HG02885 (cell line): ENCODE data around the gene BSG.
"Not testable (repeated sequence)": the region's sequence is repeated elsewhere in the genome, so short reads cannot be mapped to it uniquely, and the experiment has no call there.

Experiments
- ATAC-seq: cut with Tn5 transposase; IDR thresholded peaks from one replicate; pipeline ENCODE4 v1.9.1; 2021; ENCODE audit warnings: mild to moderate bottlenecking; ENCODE audit not compliant: unreplicated experiment, poor library complexity

The BSG gene

DNA sequence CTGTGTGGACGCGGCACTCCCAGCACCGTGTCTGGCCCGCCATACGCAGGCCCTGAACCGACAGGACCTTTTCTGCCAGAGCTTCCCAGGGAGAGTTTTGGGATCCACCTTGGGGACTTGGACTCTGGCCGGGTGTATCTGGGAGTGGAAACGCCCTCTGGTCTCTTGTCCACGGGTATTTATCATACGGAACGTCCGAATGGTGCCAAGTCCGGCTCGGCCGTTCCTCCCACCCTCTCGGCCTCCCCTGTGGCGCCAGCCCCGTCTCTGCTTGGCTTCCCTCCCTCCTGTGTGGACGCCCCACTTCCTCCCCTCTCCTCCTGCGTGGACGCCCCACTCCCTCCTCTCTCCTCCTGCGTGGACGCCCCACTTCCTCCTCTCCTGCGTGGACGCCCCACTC lies 29.4 kb downstream of the BSG start:
- no peak for ATAC-seq

DNA sequence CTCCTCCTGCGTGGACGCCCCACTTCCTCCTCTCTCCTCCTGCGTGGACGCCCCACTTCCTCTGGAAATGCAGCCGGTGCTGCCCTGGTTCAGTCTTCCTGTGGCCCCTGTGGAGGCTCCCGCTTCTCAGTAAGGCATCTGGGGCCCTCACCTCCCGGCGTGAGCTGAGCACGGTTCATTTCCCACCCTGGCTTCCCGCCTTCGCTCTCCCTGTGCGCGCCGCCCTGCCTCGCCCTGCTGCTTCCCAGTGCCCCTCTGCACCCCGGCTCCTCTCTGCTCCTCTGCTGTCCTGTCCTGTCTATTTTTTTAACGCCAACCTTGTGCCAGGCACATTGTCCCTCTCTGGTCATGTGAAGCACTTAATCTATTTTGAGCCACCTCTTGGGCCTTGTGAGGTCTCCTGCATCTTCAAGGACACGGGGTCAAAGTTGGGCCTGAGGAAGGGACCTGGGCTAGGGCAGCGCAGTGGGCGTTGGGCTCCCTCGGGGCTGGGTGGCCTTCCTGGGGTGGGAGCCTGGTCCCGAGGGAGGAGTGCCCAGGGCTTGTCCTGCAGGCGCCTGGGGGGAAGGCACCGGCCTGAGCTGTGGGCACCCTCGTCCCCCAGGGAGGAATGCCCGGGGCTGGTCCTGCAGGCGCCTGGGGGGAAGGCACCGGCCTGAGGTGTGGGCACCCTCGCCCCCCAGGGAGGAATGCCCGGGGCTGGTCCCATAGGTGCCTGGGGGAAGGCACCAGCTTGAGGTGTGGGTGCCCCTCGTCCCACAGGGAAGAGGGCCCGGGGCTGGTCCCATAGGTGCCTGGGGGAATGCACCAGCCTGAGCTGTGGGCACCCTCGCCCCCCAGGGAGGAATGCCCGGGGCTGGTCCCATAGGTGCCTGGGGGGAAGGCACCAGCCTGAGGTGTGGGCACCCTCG lies 30.2 kb downstream of the BSG start:
- no peak for ATAC-seq

- not testable (repeated sequence) for ATAC-seq
Observed at GRCh38 chr19:603302-603639, 30.9 kb downstream of the BSG start.

DNA sequence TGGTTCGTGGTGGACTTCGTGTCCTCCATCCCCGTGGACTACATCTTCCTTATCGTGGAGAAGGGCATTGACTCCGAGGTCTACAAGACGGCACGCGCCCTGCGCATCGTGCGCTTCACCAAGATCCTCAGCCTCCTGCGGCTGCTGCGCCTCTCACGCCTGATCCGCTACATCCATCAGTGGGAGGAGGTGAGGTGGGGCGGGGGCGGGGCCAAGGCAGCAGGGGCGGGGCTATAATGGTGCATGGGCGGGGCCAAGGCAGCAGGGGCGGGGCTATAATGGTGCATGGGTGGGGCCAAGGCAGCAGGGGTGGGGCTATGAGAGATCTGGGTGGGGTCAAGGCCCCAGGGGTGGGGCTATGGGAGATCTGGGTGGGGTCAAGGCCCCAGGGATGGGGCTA lies 31.4 kb downstream of the BSG start:
- not testable (repeated sequence) for ATAC-seq

- ATAC-seq, result no peak
Observed at GRCh38 chr19:604355-604754, 32.0 kb downstream of the BSG start.

DNA sequence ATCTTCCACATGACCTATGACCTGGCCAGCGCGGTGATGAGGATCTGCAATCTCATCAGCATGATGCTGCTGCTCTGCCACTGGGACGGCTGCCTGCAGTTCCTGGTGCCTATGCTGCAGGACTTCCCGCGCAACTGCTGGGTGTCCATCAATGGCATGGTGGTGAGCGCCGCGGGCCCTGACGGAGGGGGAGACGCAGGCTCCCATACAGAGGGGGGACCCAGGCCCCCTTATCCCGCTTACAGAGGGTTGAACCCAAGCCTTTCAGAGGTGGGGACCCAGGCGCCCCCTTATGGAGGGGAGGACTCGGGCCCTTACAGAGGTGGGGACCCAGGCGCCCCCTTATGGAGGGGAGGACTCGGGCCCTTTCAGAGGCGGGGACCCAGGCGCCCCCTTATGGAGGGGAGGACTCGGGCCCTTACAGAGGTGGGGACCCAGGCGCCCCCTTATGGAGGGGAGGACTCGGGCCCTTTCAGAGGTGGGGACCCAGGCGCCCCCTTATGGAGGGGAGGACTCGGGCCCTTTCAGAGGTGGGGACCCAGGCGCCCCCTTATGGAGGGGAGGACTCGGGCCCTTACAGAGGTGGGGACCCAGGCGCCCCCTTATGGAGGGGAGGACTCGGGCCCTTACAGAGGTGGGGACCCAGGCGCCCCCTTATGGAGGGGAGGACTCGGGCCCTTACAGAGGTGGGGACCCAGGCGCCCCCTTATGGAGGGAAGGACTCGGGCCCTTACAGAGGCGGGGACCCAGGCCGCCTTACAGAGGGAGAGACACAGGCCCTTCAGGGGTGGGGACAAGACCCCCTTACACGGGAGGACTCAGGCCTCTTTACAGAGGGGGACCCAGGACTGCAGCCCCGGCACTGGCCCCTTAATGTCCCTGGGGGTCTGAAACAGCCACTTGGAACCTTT lies 32.9 kb downstream of the BSG start:
- ATAC-seq, result not testable (repeated sequence)

DNA sequence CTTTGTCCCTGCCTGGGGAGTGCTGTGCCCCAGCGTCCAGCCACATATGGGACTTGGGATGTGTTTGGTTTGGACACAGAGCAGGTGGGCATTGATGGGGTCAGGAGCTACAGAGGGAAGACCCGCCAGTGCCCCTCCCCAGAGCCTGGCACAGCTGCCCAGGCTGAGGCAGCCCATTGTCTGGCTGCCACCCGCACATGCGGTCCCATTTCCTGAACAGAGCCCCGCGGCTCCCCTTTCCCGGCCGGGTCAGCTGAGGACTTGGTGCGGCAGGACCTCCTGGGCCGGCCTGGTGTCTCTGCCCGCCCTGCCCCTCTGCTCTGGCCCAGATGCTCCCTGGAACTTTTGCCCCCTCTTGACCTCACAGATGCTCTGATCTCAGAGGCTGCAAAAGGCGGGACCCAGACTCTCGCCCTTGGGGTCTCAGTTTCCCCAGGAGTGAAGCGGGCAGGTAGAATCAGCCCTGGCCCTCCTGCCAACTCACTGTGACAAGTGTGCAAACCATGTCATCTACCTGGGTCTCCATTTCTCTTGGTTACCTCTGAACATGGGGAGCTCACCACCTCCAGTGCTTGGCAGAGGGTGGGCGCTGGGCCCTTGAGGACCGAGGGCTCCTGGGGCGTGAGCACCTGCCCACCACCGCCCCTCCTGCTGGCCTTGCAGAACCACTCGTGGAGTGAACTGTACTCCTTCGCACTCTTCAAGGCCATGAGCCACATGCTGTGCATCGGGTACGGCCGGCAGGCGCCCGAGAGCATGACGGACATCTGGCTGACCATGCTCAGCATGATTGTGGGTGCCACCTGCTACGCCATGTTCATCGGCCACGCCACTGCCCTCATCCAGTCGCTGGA lies 35.1 kb downstream of the BSG start:
- no peak for ATAC-seq

GRCh38 chr19:608155-609003 lies 36.0 kb downstream of the BSG start:
- ATAC-seq, result no peak

DNA sequence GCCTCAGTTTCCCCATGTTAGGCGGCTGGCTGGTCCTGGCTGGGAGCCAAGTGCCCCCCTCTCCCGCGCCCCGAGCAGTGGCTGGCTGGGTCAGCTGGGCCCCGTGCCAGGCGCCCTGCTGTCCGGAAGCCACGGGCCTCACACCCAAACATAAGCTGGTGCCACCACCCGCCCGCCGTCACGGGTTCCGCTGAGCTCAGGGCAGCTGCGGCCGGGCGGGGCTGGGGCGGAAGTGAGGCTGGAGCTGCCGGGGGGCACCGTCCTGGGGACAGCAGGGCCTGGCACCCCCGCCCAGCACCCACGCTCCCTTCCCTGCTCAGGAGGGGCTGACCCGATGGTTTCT lies 36.6 kb downstream of the BSG start:
- no peak for ATAC-seq

GRCh38 chr19:610071-610800 lies 37.8 kb downstream of the BSG start:
- ATAC-seq, result no peak

DNA sequence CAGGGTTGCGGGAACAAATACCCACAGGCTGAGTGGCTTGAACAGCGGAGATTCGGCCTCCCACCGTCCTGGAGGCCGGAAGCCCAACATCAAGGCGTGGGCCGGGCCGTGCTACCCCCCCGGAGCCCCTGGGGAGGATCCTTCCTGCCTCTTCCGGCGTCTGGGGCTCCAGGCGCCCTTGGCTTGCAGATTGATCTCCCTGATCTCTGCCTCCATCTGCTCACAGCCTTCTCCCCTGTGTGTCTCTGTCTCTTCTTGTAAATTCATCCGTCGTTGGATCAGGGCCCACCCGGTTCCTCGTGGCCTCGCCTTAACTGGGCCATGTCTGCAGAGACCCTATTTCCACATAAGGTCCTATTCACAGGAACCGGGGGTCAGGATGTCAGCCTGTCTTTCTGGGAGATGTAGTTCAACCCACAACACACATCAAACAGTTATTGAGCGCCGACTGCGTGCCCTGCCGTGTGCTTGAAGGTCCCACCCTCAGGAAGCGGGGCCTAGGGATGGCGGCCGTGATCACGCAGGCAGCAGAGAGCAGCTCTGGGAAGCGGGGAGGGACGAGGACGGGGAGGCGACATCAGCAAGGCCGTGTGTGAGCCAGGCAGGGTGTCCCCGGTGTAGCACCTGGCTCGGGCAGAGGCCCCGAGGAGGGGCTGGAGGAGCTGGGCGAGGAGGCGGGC lies 38.5 kb downstream of the BSG start:
- no peak for ATAC-seq

DNA sequence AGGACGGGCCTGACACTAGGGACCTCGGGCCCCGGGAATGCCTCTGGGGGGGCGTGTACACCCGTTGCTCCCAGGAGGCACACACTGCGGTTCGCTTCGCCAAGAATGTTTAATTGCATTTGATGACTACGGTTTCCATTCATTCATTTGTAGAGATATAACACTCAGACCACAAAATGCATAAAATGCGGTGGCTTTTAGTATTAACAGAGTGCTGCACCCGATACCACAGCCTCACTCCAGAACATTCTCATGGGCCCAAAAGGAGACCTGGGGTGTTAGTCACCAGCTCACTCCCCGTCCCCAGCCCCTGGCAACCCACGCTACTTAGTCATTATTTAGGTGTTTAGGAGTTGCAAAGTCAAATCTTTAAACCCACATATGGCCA lies 39.1 kb downstream of the BSG start:
- ATAC-seq, result no peak

GRCh38 chr19:612941-613340 lies 40.5 kb downstream of the BSG start:
- ATAC-seq, result no peak

DNA sequence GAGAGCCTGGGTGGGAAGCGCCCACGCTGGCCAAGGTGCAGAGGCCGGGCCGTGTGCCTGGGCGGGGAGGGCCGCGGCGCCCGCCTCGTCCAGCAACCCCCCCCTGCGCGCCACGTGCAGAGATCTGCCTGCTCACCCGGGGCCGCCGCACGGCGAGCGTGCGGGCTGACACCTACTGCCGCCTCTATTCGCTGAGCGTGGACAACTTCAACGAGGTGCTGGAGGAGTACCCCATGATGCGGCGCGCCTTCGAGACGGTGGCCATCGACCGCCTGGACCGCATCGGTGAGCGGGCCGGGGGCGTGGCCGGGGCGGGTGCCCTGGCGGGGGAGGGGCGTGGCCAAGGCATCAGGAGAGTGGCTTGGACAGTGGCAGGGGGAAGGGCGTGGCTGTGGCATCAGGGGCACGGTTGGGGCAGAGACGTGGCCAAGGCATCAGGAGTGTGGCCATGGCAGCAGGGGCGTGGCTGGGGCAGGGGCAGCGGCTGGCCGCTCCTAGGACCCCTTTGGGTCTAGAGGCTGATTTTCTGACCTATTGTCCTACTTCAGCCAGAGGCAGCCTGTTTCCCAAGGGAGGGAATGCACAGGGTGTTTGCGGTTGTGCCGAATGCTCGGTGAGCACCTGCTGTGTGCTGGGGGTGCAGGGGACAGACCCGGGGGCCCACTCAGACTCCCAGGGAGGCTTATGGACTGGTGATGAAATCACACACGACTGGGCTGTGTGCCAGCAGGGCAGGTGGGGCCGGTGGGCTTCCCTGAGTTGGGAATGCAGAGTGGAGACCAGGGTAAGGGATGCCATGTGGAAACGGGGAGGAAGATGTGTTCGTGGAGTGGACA lies 41.6 kb downstream of the BSG start:
- no peak for ATAC-seq

DNA sequence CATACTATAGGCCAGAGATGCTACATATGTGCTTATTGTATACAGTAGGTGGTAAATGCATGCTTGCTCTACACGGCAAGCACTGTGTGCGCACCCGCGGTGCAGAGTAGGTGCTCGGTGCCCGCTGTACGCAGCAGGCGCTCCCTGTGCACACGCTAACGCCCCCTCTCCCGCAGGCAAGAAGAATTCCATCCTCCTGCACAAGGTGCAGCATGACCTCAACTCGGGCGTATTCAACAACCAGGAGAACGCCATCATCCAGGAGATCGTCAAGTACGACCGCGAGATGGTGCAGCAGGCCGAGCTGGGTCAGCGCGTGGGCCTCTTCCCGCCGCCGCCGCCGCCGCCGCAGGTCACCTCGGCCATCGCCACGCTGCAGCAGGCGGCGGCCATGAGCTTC lies 43.2 kb downstream of the BSG start:
- ATAC-seq, result no peak

DNA sequence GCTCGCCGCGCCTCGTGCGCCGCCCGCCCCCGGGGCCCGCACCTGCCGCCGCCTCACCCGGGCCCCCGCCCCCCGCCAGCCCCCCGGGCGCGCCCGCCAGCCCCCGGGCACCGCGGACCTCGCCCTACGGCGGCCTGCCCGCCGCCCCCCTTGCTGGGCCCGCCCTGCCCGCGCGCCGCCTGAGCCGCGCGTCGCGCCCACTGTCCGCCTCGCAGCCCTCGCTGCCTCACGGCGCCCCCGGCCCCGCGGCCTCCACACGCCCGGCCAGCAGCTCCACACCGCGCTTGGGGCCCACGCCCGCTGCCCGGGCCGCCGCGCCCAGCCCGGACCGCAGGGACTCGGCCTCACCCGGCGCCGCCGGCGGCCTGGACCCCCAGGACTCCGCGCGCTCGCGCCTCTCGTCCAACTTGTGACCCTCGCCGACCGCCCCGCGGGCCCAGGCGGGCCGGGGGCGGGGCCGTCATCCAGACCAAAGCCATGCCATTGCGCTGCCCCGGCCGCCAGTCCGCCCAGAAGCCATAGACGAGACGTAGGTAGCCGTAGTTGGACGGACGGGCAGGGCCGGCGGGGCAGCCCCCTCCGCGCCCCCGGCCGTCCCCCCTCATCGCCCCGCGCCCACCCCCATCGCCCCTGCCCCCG lies 43.8 kb downstream of the BSG start:
- no peak for ATAC-seq
